Astrocyte of the spinal cord (primary cell): ENCODE measurements around the gene IL17REL.
"Not testable (repeated sequence)": the region's sequence is repeated elsewhere in the genome, so short reads cannot be mapped to it uniquely, and the experiment has no call there.

Experiments used
- DNase-seq: peaks from one replicate; pipeline ENCODE4 v3.0.0; 2011; ENCODE audit warnings: low read depth, low spot score
- H3K4me3 ChIP-seq: 2 replicates; pipeline ENCODE4 v1.5.1; 2011; ENCODE audit warnings: low read depth, mild to moderate bottlenecking, low read length, moderate library complexity
- in situ Hi-C: cut with HindIII; loops from 2 replicates; pipeline ENCODE4 v1.10.0; 2017; ENCODE audit warnings: low sequenced_read_pairs
- TF ChIP-seq, protein P1 (sequence below): IDR thresholded peaks from 2 replicates; pipeline ENCODE4 v1.5.1; 2012; ENCODE audit warnings: low read depth, mild to moderate bottlenecking, low read length, inconsistent platforms

Gene IL17REL

DNA sequence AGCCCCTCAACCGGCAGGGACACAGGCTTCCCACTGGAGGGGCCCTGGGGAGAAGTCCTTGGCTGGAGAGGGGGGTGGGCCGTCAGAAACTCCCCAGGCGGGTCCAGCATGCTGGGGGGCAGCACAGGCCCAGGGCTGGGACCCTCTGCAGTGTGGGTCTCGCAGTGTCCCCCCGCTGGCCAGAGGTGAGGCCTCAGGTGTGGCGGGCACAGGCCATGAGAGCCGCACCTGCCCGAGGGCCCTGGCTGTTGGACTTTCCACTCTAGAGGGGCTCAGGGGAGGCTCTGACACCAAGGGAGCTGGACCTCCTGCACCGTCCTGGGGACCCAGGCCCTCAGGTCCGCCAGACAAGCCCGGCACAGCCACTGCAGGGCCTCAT lies 62.7 kb downstream of the IL17REL start:
- DNase-seq = no peak
- in situ Hi-C loops = no loop called here
- TF ChIP-seq, protein P1, sequence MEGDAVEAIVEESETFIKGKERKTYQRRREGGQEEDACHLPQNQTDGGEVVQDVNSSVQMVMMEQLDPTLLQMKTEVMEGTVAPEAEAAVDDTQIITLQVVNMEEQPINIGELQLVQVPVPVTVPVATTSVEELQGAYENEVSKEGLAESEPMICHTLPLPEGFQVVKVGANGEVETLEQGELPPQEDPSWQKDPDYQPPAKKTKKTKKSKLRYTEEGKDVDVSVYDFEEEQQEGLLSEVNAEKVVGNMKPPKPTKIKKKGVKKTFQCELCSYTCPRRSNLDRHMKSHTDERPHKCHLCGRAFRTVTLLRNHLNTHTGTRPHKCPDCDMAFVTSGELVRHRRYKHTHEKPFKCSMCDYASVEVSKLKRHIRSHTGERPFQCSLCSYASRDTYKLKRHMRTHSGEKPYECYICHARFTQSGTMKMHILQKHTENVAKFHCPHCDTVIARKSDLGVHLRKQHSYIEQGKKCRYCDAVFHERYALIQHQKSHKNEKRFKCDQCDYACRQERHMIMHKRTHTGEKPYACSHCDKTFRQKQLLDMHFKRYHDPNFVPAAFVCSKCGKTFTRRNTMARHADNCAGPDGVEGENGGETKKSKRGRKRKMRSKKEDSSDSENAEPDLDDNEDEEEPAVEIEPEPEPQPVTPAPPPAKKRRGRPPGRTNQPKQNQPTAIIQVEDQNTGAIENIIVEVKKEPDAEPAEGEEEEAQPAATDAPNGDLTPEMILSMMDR = no peak
- H3K4me3 ChIP-seq = no peak overlapping the region

DNA sequence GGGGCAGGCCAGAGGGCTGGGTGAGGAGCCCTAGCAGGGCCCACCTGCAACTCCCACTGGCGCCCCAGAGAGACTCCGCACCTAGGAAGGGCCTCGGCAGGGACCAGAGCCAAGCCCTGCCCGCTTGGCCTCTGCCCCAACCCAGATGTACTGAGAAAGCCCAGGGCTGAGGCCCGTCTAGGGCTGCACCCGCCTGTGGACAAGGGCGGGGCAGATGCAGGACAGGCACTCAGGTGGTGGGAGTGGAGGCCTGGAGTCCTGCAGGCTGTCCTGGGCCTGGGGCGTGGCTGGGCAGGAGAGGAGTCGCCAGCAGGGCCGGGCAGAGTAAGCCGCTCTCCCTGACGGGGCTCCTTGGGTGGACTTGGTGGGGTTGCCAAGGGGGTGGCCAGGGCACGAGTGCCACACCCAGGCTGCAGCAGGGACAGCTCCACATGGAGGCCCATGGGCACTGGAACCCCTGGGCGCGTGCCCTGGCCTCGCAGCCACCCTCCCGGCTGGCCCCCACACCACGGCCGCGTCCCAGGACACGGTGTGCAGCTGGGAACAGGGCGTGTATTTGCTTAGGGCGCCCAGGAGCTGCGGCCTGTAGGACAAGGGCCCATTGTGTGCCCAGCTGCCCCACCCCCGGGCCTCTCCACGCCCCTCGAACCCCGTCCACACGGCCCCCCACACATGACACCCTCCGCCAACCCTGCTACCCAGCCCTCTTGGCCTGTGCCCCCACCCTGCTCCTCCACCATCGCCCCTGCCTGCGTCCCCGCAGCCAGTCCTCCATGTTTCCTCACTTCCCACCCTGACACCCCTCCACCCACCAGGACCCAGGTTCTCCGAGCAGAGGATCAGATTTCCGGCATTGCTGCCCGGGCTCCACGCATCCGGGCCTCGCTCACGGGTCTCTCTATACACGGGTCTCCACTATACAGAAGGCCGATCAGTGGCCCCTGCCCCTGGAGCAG lies 63.3 kb downstream of the IL17REL start:
- in situ Hi-C loops = no loop called here
- no peak for DNase-seq
- H3K4me3 ChIP-seq = no peak overlapping the region
- TF ChIP-seq, protein P1 = no peak

DNA sequence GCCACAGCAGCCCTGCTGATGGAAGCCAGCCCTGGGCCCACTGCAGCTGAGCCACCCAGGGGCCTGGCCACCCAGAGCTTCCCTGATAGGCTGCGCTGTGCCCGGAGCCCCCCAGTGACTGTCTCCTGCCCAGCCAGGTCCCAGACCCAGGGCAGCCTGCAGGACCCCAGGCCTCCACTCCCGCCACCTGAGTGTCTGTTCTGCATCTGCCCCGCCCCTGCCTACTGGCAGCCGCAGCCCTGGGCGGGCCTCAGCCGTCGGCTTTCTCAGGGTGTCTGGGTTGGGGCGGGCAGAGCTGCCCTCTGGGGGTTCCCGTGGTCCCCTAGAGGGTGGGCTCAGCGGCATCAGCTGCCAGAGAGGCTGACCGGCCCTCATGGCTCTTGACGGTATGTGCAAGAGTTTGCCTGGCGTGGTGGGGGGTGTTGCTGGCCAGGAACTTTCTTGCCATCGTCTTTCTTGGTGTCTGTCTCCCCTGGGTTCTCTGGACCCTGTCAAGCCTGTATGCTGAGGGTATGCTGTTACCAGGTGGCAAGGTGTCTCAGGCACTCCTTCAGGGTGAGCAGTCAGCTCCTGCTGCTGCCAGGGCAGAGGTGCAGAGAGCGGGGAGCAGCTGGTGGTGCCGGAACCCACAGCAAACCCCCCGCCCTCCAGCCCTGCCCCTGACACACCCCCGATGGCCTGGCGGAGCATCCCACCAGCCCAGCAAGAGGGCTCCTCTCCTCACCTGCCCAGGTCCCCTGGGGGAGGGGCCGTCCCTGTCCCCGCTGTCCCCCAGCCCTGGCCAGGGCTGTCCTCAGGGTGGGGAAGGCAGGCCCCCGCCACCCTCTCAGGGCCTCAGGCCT lies 64.2 kb downstream of the IL17REL start:
- TF ChIP-seq, protein P1 = no peak
- in situ Hi-C loops = no loop called here
- no peak for DNase-seq
- H3K4me3 ChIP-seq = no peak overlapping the region

GRCh38 chr22:49947296-49947622 lies 65.3 kb downstream of the IL17REL start:
- TF ChIP-seq, protein P1 = no peak
- in situ Hi-C loops = no loop called here
- H3K4me3 ChIP-seq = no peak overlapping the region

GRCh38 chr22:49946612-49947295 lies 65.8 kb downstream of the IL17REL start:
- in situ Hi-C loops = no loop called here
- H3K4me3 ChIP-seq = no peak overlapping the region
- no peak for DNase-seq
- TF ChIP-seq, protein P1 = no peak

More at GRCh38 chr22:49947296-49947622, 65.3 kb downstream of the IL17REL start:
- no peak for DNase-seq

DNA sequence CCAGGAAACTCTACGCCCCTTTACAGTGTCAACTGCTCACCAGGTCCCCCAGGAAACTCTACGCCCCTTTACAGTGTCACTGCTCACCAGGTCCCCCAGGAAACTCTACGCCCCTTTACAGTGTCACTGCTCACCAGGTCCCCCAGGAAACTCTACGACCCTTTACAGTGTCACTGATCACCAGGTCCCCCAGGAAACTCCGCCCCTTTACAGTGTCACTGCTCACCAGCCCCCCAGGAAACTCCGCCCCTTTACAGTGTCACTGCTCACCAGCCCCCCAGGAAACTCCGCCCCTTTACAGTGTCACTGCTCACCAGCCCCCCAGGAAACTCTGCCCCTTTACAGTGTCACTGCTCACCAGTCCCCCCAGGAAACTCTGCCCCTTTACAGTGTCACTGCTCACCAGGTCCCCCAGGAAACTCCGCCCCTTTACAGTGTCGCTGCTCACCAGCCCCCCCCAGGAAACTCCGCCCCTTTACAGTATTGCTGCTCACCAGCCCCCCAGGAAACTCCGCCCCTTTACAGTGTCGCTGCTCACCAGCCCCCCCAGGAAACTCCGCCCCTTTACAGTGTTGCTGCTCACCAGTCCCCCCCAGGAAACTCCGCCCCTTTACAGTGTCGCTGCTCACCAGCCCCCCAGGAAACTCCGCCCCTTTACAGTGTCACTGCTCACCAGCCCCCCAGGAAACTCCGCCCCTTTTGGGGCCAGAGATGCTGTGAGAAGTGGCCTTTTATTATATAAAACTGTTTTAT lies 67.3 kb downstream of the IL17REL start:
- in situ Hi-C loops, DNase-seq, H3K4me3 ChIP-seq: not testable (repeated sequence)
